Peyer's patch (tissue), 4 donors: ENCODE results near the gene FMNL2. TPM values are rescaled to one million over a fixed set of nuclear protein-coding genes. Genes with fewer than 3 reads are reported as not detected.

Experiments
- DNase-seq, 3 donors: peaks; one replicate each; pipeline ENCODE4 v3.0.0-alpha.2; 2017 to 2019
- H3K27ac ChIP-seq, 4 donors: fragments of 200-600 bp; sonication (generic); one replicate each; pipeline ENCODE4 v1.5.1; 2016 to 2019
- H3K27me3 ChIP-seq, 2 donors: fragments of 200-600 bp; sonication (generic); one replicate each; pipeline ENCODE4 v1.5.1; 2019
- H3K36me3 ChIP-seq, 3 donors: fragments of 200-600 bp; sonication (generic); one replicate each; pipeline ENCODE4 v1.5.1; 2016 to 2019
- H3K4me1 ChIP-seq, 4 donors: fragments of 200-600 bp; sonication (generic); one replicate each; pipeline ENCODE4 v1.5.1; 2016 to 2019
- H3K4me3 ChIP-seq, 4 donors: fragments of 200-600 bp; sonication (generic); 1 replicate in 3 of 4; 2 replicates in 1 of 4; pipeline ENCODE4 v1.5.1; 2016 to 2019; ENCODE audit warnings: mild to moderate bottlenecking in 1 of 4
- H3K9me3 ChIP-seq, 4 donors: fragments of 200-600 bp; sonication (generic); one replicate each; pipeline ENCODE4 v1.5.1; 2016 to 2019; ENCODE audit warnings: mild to moderate bottlenecking in 1 of 4
- POLR2A ChIP-seq, 2 donors: fragments of 450-650 bp; IDR thresholded peaks; one replicate each; pipeline ENCODE4 v1.5.1; 2017; ENCODE audit warnings: antibody characterized with exemption in 2 of 2, mild to moderate bottlenecking in 2 of 2, moderate library complexity in 2 of 2
- total RNA-seq, 4 donors: library from RNA; depleted of rRNA; stranded (reverse); fragments of >200 nt; gene quantifications; one replicate each; pipeline ENCODE4 v1.1.0, GENCODE V29; 2016
- TF ChIP-seq, protein P1 (sequence below), 6 experiments: fragments of 450-650 bp in 4 of 6; fragments of 200-600 bp in 2 of 6; sonication (generic) in 1 of 6; IDR thresholded peaks; one replicate each; pipeline ENCODE4 v1.5.1; 2017 to 2019; ENCODE audit warnings: antibody characterized with exemption in 6 of 6, mild to moderate bottlenecking in 3 of 6, moderate library complexity in 1 of 6

The FMNL2 gene
- total RNA-seq, 4 donors from 2014 or later: 7.5 to 52.0 (median 17.1) TPM

DNA sequence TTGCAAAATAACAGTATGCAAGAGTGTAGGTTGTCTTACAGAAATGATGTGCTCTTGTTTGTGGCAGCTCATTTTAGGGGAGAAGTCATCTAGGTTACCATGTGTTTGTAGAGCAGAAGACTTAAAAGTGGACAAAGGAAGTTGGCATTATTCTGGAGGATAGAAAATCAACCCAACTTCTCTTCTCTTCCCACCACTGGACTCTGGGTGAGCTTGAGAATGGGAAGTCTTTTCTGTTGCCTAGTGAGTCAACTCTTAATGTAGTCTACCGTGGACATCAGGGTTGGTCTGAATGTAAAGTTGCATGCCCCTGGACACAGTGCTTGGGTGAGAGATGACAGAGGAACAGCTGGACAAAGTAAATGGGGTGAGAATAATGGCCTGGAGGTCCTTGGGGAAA lies 98.3 kb downstream of the FMNL2 start:
- TF ChIP-seq POLR2A (IDR thresholded peaks at IDR 0.05): no peak
- Histone ChIP-seq H3K9me3 (no peaks in the 10 kb centered on the region), H3K36me3 (no peaks in the 10 kb centered on the region), H3K27ac (no peak overlapping the region), H3K4me1 (no peaks in the 10 kb centered on the region), H3K27me3 (no peaks in the 10 kb centered on the region), H3K4me3 (no peak overlapping the region)
- DNase-seq: no peak

DNA sequence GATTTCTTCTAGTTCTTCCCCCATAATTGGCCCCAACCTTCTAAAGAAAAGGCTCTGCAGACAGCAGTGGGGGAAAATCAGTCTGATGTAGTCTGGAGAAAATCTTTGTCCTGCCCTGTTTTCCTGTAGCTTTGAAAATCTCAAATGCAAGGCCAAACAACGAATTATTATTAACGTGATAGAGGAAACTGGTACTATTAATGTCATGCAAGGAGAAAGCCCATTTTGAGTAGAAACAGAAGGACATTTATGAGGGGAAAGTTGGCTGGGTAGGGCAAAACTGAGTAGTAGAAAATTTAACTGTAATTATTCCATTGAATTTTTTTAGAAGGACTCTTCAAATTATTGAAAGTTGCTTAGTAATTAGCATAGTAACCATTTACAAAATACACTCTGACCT lies 98.8 kb downstream of the FMNL2 start:
- DNase-seq: no peak
- Histone ChIP-seq H3K4me1 (no peaks in the 10 kb centered on the region), H3K27me3 (no peaks in the 10 kb centered on the region), H3K36me3 (no peaks in the 10 kb centered on the region), H3K9me3 (no peaks in the 10 kb centered on the region), H3K27ac (no peak overlapping the region), H3K4me3 (no peak overlapping the region)
- TF ChIP-seq POLR2A (IDR thresholded peaks at IDR 0.05): no peak
- TF ChIP-seq, protein P1, sequence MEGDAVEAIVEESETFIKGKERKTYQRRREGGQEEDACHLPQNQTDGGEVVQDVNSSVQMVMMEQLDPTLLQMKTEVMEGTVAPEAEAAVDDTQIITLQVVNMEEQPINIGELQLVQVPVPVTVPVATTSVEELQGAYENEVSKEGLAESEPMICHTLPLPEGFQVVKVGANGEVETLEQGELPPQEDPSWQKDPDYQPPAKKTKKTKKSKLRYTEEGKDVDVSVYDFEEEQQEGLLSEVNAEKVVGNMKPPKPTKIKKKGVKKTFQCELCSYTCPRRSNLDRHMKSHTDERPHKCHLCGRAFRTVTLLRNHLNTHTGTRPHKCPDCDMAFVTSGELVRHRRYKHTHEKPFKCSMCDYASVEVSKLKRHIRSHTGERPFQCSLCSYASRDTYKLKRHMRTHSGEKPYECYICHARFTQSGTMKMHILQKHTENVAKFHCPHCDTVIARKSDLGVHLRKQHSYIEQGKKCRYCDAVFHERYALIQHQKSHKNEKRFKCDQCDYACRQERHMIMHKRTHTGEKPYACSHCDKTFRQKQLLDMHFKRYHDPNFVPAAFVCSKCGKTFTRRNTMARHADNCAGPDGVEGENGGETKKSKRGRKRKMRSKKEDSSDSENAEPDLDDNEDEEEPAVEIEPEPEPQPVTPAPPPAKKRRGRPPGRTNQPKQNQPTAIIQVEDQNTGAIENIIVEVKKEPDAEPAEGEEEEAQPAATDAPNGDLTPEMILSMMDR (IDR thresholded peaks at IDR 0.05): no peak

DNA sequence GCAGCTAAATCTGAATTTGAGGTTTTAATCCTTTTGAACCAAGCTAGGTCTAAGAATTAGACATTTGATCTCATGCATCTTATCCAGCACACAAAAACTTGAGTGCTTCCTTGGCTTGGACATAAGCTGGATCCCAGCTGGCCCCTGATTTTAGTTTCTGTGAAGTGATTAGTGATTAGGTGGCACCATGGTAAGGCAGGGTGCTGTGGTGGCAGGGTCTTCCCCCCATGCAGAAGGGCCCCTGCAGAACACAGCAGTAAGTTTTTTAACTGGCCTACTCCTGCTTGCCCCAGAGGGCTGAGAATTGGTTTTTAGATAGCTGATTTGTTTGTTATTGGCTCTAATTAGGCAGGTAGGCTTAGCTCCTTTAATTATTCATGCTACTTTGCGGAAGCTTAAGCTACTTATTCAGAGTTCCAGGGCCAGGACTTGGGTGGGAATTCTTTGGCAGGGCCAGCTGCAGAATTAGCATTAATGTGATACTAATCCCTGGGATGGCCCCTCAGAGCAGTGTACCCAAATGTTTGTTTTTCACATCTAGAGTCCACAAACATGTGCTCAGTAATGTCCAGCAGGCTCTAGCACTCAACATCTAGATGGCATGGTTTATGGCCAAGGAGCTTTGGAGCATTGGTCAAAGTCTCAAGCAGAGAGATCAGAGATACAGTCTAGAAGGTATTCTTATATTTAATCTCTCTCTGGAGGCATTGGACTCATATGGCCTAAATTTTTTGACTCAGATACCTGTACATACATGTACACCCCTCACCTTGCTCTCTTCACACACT lies 99.6 kb downstream of the FMNL2 start:
- H3K36me3 ChIP-seq: no peaks in the 10 kb centered on the region
- TF ChIP-seq POLR2A (IDR thresholded peaks at IDR 0.05): no peak
- TF ChIP-seq, protein P1 (IDR thresholded peaks at IDR 0.05): no peak
- H3K4me3 ChIP-seq: no peak overlapping the region
- H3K4me1 ChIP-seq: no peaks in the 10 kb centered on the region
- no peaks in the 10 kb centered on the region for H3K27me3 ChIP-seq
- no peak overlapping the region for H3K27ac ChIP-seq
- H3K9me3 ChIP-seq: no peaks in the 10 kb centered on the region
- no peak for DNase-seq

DNA sequence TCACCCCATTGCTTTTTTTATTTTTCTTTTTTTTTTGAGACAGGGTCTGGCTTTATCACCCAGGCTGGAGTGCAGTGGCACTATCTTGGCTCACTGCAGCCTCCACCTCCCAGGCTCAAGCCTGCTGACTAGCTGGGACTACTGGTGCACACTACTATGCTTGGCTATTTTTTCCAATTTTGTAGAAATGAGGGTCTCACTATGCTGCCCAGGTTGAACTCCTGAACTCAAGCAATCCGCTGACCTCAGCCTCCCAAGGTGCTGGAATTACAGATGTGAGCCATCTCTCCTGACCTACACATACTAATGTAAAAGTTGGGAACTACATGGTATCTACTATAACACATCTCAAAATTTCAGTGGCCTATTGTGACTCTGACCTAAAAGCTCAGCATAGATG lies 101.2 kb downstream of the FMNL2 start:
- DNase-seq: no peak
- Histone ChIP-seq H3K27ac (no peak overlapping the region), H3K9me3 (no peaks in the 10 kb centered on the region)

DNA sequence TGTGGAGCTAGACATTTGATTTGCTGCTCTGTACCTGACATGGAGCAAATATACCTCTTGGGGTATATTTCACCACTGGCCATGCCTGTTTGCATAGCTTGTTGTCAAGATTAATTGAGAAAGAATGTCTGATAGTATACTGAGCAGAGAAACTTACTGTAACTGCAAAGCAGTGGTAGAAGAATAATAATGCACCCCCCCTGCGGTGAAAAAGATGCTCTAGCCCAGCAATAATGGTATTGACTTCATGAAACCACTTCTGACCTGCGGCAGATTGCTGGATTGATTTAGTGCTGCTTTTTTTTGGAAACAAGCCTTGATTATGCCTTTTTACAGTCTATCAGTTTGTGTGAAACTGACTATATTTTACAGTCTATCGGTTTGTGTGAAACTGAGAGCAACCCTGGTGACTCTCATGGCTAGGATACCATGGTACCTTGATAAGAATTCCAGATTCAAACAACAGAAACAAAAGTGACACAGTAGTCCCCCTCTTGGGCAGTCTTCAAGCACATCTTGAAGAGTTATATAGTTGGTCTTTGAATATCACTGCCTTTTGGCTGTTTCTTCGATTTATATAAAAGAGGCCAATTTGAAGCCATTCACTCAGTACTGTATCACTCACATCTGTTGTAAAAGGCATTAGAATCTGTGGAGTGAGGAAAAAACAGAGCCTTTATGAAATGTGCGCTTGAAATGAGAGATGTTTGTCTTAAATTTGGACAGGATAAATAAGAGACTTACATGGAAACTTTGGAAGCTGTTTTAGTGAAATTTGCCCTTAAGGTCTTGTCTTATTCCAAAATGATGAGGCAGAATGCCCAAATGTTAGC lies 102.5 kb downstream of the FMNL2 start:
- no peaks in the 10 kb centered on the region for H3K27me3 ChIP-seq
- TF ChIP-seq, protein P1 (IDR thresholded peaks at IDR 0.05): no peak
- no peak for TF ChIP-seq POLR2A (IDR thresholded peaks at IDR 0.05)
- no peak for DNase-seq
- no peaks in the 10 kb centered on the region for H3K9me3 ChIP-seq
- no peak overlapping the region for H3K27ac ChIP-seq
- no peaks in the 10 kb centered on the region for H3K36me3 ChIP-seq
- H3K4me1 ChIP-seq: no peaks in the 10 kb centered on the region
- H3K4me3 ChIP-seq: no peak overlapping the region

More for the DNA sequence above, 101.2 kb downstream of the FMNL2 start:
- H3K27me3 ChIP-seq: no peaks in the 10 kb centered on the region
- no peaks in the 10 kb centered on the region for H3K4me1 ChIP-seq
- H3K36me3 ChIP-seq: no peaks in the 10 kb centered on the region
- H3K4me3 ChIP-seq: no peak overlapping the region
- TF ChIP-seq POLR2A (IDR thresholded peaks at IDR 0.05): no peak
- TF ChIP-seq, protein P1 (IDR thresholded peaks at IDR 0.05): no peak

DNA sequence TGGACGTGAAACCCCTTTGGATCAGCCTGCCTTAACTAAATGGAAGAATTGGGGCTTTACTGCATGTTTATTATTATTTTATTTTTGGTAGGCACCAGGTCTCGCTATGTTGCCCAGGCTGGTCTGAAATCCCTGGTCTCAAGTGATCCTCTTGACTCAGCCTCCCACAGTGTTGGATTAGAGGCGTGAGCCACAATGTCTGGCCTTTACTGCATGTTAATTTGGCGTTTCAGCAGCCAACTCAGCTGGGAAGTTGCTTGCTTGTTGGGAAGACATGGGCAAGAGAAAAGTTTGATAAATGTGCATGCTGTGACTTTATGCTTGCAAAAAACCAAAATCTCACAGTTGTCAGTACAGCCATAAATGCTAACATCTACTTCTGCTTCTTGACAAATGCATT lies 105.1 kb downstream of the FMNL2 start:
- Histone ChIP-seq H3K36me3 (no peaks in the 10 kb centered on the region), H3K9me3 (no peaks in the 10 kb centered on the region), H3K27me3 (no peaks in the 10 kb centered on the region), H3K27ac (no peak overlapping the region), H3K4me3 (no peak overlapping the region), H3K4me1 (no peaks in the 10 kb centered on the region)
- TF ChIP-seq, protein P1 (IDR thresholded peaks at IDR 0.05): no peak
- TF ChIP-seq POLR2A (IDR thresholded peaks at IDR 0.05): no peak
- no peak for DNase-seq
